ENCODE data around the gene BMPR1B.

BMPR1B gene

DNA sequence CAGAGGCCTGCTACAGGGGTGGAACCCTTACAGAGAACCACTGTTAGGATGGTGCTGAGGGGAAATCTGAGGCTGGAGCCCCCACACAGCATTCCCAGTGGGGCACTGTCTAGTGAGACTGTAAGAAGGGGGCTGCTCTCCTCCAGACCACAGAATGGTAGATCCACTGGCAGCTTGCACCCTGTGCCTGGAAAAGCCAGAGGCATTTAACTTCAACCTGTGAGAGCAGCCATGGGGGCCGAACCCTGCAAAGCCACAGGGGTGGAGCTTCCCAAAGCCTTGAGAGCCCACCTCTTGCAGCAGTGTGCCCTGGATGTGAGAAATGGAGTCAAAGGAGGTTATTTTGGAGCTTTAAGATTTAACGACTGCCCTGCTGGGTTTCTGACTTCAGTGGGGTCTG lies 159.4 kb downstream of the BMPR1B start:
- H3K27ac ChIP-seq (ENCODE audit: low read length): no peak overlapping the region
- no peaks in the 10 kb centered on the region for H3K27me3 ChIP-seq (ENCODE audit: control insufficient read depth, insufficient read depth, low read length)
- no peaks in the 10 kb centered on the region for H3K36me3 ChIP-seq (ENCODE audit: control insufficient read depth, low read depth, low read length)
- peaks cover 18% of the 10 kb centered on the region for H3K9me3 ChIP-seq (ENCODE audit: control insufficient read depth, low read depth, low read length)
- no peak overlapping the region for H3K4me3 ChIP-seq (ENCODE audit: low read length)
- no peak overlapping the region for H3K9ac ChIP-seq (ENCODE audit: low read length)
- peaks cover 5% of the 10 kb centered on the region for H3K4me1 ChIP-seq (ENCODE audit: control insufficient read depth, low read depth, low read length)

DNA sequence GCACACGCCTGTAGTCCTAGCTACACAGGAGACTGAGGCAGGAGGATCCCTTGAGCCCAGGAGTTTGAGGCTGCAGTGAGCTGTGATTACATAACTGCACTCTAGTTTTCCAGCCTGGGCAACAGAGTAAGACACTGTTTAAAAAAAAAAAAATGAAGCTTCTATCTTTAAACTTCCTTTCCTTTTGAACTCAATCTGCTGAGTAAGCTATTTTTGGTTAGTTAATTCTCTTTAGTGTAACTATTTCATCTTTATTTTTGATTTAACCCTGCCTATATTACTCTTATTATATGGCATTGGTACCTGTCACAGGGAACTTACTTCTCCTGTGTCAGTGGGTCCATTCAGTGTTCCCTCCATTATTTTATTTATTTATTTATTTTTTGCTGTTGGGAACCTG lies 160.8 kb downstream of the BMPR1B start:
- Histone ChIP-seq H3K9me3 (ENCODE audit: control insufficient read depth, low read depth, low read length) (peaks cover 18% of the 10 kb centered on the region), H3K36me3 (ENCODE audit: control insufficient read depth, low read depth, low read length) (no peaks in the 10 kb centered on the region), H3K27me3 (ENCODE audit: control insufficient read depth, insufficient read depth, low read length) (no peaks in the 10 kb centered on the region), H3K4me3 (ENCODE audit: low read length) (no peak overlapping the region), H3K9ac (ENCODE audit: low read length) (no peak overlapping the region), H3K27ac (ENCODE audit: low read length) (no peak overlapping the region), H3K4me1 (ENCODE audit: control insufficient read depth, low read depth, low read length) (peaks cover 5% of the 10 kb centered on the region)

DNA sequence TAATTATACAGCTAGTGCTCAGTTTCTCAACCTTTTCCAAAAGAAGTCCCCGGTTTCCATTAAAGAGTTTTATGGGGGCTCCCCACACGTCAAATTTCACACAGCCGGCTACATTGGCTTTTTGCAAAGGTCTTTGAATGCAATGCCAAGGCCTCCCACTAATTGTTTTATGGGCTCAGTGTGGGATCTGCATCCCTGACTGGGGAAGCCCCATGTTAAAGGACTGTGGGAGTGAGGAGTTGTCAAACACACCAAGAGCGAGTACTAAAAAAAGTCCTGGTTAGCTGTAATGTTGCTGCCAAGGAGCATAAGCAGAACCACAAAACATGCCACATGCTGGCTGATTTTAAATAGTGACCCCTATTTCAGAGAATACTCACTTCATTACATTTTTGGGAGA lies 162.6 kb downstream of the BMPR1B start:
- H3K9me3 ChIP-seq (ENCODE audit: control insufficient read depth, low read depth, low read length): peaks cover 18% of the 10 kb centered on the region
- peaks cover 7% of the 10 kb centered on the region for H3K4me1 ChIP-seq (ENCODE audit: control insufficient read depth, low read depth, low read length)
- H3K4me3 ChIP-seq (ENCODE audit: low read length): no peak overlapping the region
- no peak overlapping the region for H3K9ac ChIP-seq (ENCODE audit: low read length)
- no peaks in the 10 kb centered on the region for H3K27me3 ChIP-seq (ENCODE audit: control insufficient read depth, insufficient read depth, low read length)
- H3K27ac ChIP-seq (ENCODE audit: low read length): no peak overlapping the region
- H3K36me3 ChIP-seq (ENCODE audit: control insufficient read depth, low read depth, low read length): no peaks in the 10 kb centered on the region

GRCh38 chr4:94924566-94924965 lies 166.8 kb downstream of the BMPR1B start:
- Histone ChIP-seq H3K9me3 (ENCODE audit: control insufficient read depth, low read depth, low read length) (no peaks in the 10 kb centered on the region), H3K4me3 (ENCODE audit: low read length) (no peak overlapping the region), H3K36me3 (ENCODE audit: control insufficient read depth, low read depth, low read length) (no peaks in the 10 kb centered on the region), H3K27me3 (ENCODE audit: control insufficient read depth, insufficient read depth, low read length) (no peaks in the 10 kb centered on the region), H3K27ac (ENCODE audit: low read length) (no peak overlapping the region), H3K9ac (ENCODE audit: low read length) (no peak overlapping the region), H3K4me1 (ENCODE audit: control insufficient read depth, low read depth, low read length) (peaks cover 18% of the 10 kb centered on the region)

DNA sequence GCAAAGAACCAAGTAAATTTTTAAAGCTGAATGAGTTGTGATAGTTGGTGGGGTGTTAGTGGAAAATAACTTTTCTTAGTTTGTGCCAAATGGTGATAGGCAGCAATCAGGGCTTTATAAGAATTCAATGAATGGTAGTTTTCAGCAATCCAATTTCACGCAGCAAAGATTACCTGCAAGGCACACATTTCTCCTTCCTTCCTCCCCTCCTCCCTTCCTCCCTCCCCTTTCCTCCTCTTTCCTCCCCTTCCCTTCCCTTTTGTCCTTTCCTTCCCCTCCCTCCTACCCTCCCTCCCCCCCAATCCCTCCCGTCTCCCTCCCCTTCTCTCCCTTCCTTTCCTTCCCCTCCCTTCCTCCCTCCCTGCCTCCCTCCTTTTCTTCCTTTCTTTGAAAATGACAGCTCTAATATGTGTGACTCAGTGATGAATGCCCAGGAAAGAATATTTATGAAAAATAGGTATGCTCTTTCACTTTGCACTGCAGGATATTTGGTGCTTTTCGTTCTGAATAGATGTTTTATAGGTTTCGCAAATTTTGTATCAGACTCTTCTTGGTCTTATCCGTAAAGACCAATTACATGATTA lies 168.1 kb downstream of the BMPR1B start:
- Histone ChIP-seq H3K4me1 (ENCODE audit: control insufficient read depth, low read depth, low read length) (peaks cover 13% of the 10 kb centered on the region), H3K4me3 (ENCODE audit: low read length) (no peak overlapping the region)

DNA sequence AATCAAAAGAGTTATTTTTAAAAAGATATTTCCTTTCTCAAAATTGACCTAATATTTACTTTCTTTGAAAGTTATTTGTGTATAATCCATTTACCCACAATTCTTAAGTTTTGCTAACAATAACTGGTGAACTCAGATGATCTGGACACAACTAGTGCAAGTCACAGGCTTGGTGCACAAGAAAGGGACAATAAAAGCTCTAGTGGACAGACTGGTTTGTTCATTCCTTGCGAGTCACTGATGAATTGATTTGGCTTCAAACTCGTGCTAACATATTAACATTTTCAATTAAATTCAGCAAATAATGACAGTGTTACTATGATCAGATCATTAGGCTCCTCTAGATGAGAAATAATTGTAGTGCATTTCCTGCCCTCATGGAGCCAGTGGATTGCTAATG lies 169.2 kb downstream of the BMPR1B start:
- Histone ChIP-seq H3K9ac (ENCODE audit: low read length) (no peak overlapping the region), H3K4me3 (ENCODE audit: low read length) (no peak overlapping the region), H3K27ac (ENCODE audit: low read length) (no peak overlapping the region), H3K4me1 (ENCODE audit: control insufficient read depth, low read depth, low read length) (peaks cover 17% of the 10 kb centered on the region), H3K36me3 (ENCODE audit: control insufficient read depth, low read depth, low read length) (no peaks in the 10 kb centered on the region), H3K27me3 (ENCODE audit: control insufficient read depth, insufficient read depth, low read length) (no peaks in the 10 kb centered on the region), H3K9me3 (ENCODE audit: control insufficient read depth, low read depth, low read length) (no peaks in the 10 kb centered on the region)

More for the DNA sequence above, 168.1 kb downstream of the BMPR1B start:
- Histone ChIP-seq H3K9ac (ENCODE audit: low read length) (no peak overlapping the region), H3K27ac (ENCODE audit: low read length) (no peak overlapping the region), H3K9me3 (ENCODE audit: control insufficient read depth, low read depth, low read length) (no peaks in the 10 kb centered on the region), H3K36me3 (ENCODE audit: control insufficient read depth, low read depth, low read length) (no peaks in the 10 kb centered on the region), H3K27me3 (ENCODE audit: control insufficient read depth, insufficient read depth, low read length) (no peaks in the 10 kb centered on the region)

- Histone ChIP-seq H3K4me3 (ENCODE audit: low read length) (no peak overlapping the region), H3K36me3 (ENCODE audit: control insufficient read depth, low read depth, low read length) (no peaks in the 10 kb centered on the region), H3K4me1 (ENCODE audit: control insufficient read depth, low read depth, low read length) (peaks cover 17% of the 10 kb centered on the region), H3K9ac (ENCODE audit: low read length) (no peak overlapping the region), H3K27me3 (ENCODE audit: control insufficient read depth, insufficient read depth, low read length) (no peaks in the 10 kb centered on the region), H3K27ac (ENCODE audit: low read length) (no peak overlapping the region), H3K9me3 (ENCODE audit: control insufficient read depth, low read depth, low read length) (no peaks in the 10 kb centered on the region)
These were observed 169.9 kb downstream of the BMPR1B start for GRCh38 chr4:94927696-94928095.

- Histone ChIP-seq H3K9me3 (ENCODE audit: control insufficient read depth, low read depth, low read length) (no peaks in the 10 kb centered on the region), H3K4me3 (ENCODE audit: low read length) (no peak overlapping the region), H3K4me1 (ENCODE audit: control insufficient read depth, low read depth, low read length) (peaks cover 17% of the 10 kb centered on the region), H3K36me3 (ENCODE audit: control insufficient read depth, low read depth, low read length) (no peaks in the 10 kb centered on the region), H3K27ac (ENCODE audit: low read length) (no peak overlapping the region), H3K27me3 (ENCODE audit: control insufficient read depth, insufficient read depth, low read length) (no peaks in the 10 kb centered on the region), H3K9ac (ENCODE audit: low read length) (no peak overlapping the region)
These were observed 171.9 kb downstream of the BMPR1B start for GRCh38 chr4:94929696-94930095.

GRCh38 chr4:94931626-94932025 lies 173.9 kb downstream of the BMPR1B start:
- Histone ChIP-seq H3K27ac (ENCODE audit: low read length) (no peak overlapping the region), H3K36me3 (ENCODE audit: control insufficient read depth, low read depth, low read length) (no peaks in the 10 kb centered on the region), H3K27me3 (ENCODE audit: control insufficient read depth, insufficient read depth, low read length) (no peaks in the 10 kb centered on the region), H3K9me3 (ENCODE audit: control insufficient read depth, low read depth, low read length) (no peaks in the 10 kb centered on the region), H3K4me3 (ENCODE audit: low read length) (no peak overlapping the region), H3K4me1 (ENCODE audit: control insufficient read depth, low read depth, low read length) (peaks cover 12% of the 10 kb centered on the region), H3K9ac (ENCODE audit: low read length) (no peak overlapping the region)

GRCh38 chr4:94932366-94932765 lies 174.6 kb downstream of the BMPR1B start:
- Histone ChIP-seq H3K9me3 (ENCODE audit: control insufficient read depth, low read depth, low read length) (no peaks in the 10 kb centered on the region), H3K27me3 (ENCODE audit: control insufficient read depth, insufficient read depth, low read length) (no peaks in the 10 kb centered on the region), H3K36me3 (ENCODE audit: control insufficient read depth, low read depth, low read length) (no peaks in the 10 kb centered on the region), H3K27ac (ENCODE audit: low read length) (no peak overlapping the region), H3K4me1 (ENCODE audit: control insufficient read depth, low read depth, low read length) (peaks cover 9% of the 10 kb centered on the region), H3K4me3 (ENCODE audit: low read length) (no peak overlapping the region), H3K9ac (ENCODE audit: low read length) (no peak overlapping the region)

- no peak overlapping the region for H3K4me3 ChIP-seq (ENCODE audit: low read length)
- no peaks in the 10 kb centered on the region for H3K27me3 ChIP-seq (ENCODE audit: control insufficient read depth, insufficient read depth, low read length)
- no peak overlapping the region for H3K27ac ChIP-seq (ENCODE audit: low read length)
- H3K9ac ChIP-seq (ENCODE audit: low read length): no peak overlapping the region
- H3K36me3 ChIP-seq (ENCODE audit: control insufficient read depth, low read depth, low read length): no peaks in the 10 kb centered on the region
- H3K9me3 ChIP-seq (ENCODE audit: control insufficient read depth, low read depth, low read length): no peaks in the 10 kb centered on the region
- peaks cover 4% of the 10 kb centered on the region for H3K4me1 ChIP-seq (ENCODE audit: control insufficient read depth, low read depth, low read length)
These were observed 176.0 kb downstream of the BMPR1B start for GRCh38 chr4:94933799-94934198.

- Histone ChIP-seq H3K9ac (ENCODE audit: low read length) (no peak overlapping the region), H3K27ac (ENCODE audit: low read length) (no peak overlapping the region), H3K4me1 (ENCODE audit: control insufficient read depth, low read depth, low read length) (peaks cover 4% of the 10 kb centered on the region), H3K36me3 (ENCODE audit: control insufficient read depth, low read depth, low read length) (no peaks in the 10 kb centered on the region), H3K4me3 (ENCODE audit: low read length) (no peak overlapping the region), H3K27me3 (ENCODE audit: control insufficient read depth, insufficient read depth, low read length) (no peaks in the 10 kb centered on the region), H3K9me3 (ENCODE audit: control insufficient read depth, low read depth, low read length) (no peaks in the 10 kb centered on the region)
These were observed 176.4 kb downstream of the BMPR1B start for GRCh38 chr4:94934201-94934600.

All from iPS-18a (cell line).